ENCODE measurements around the gene RIPOR2.

RIPOR2 gene

DNA sequence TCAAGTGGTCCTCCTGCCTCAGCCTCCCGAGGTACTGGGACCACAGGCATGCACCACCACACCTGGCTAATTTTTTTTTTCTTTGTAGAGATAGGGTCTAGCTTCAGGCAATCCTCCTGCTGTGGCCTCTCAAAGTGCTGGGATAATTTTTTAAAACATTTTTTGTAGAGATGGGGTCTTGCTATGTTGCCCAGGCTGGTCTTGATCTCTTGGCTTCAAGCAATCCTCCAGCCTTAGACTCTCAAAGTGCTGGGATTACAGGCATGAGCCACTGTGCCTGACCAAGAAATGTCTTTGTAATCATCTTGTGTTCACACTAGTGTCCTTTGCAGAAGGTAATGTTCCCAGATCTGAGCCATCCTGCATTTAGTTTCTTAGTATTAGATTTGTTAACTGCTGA lies 61.6 kb downstream of the RIPOR2 start:
- no peak for TF ChIP-seq Cebpa-rat (IDR thresholded peaks at IDR 0.05)
- Histone ChIP-seq H3K27ac (no peak overlapping the region), H3K36me3 (peaks cover 53 to 100% (median 77%) of the 10 kb centered on the region in 11 experiments), H3K27me3 (no peaks in the 10 kb centered on the region), H3K4me2 (no peak overlapping the region), H3K4me1 (peaks cover 10 to 30% (median 19%) of the 10 kb centered on the region in 10 experiments; a peak in 19 of 20 replicates), H3K9me3 (replicated peaks in 1 of 11) (peaks cover 25 to 34% (median 27%) of the 10 kb centered on the region in 11 experiments), H4K20me1 (peaks cover 0 to 23% (median 0%) of the 10 kb centered on the region in 11 experiments; a peak in 3 of 22 replicates), H3K4me3 (no peak overlapping the region), H3K9ac (no peak overlapping the region)

DNA sequence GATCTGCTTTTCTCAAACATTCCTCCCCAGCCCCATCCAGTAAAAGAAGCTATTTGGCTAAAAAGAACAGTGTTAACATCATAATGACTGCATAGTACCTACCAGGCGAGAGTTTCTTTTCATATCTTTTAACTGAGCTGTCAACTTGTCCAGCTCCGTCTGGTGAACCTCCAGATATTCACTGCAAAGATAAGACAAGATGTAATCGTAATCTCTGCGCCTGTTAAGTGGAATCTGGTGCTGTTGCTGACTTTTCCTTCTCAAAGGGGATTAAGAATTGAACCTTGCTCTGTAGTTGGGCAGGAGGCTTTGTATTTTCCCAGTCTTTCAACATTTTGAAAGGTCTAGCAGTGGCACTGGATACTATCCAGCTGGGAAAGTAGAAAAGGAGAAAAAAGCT lies 63.0 kb downstream of the RIPOR2 start:
- TF ChIP-seq Cebpa-rat (IDR thresholded peaks at IDR 0.05): no peak
- H3K4me2 ChIP-seq: no peak overlapping the region
- no peak overlapping the region for H3K9ac ChIP-seq
- peaks cover 0 to 23% (median 0%) of the 10 kb centered on the region in 11 experiments; a peak in 3 of 22 replicates for H4K20me1 ChIP-seq
- H3K27me3 ChIP-seq: no peaks in the 10 kb centered on the region
- H3K4me1 ChIP-seq: peaks cover 10 to 30% (median 19%) of the 10 kb centered on the region in 10 experiments; a peak in 19 of 20 replicates
- H3K4me3 ChIP-seq: no peak overlapping the region
- peaks cover 62 to 100% (median 79%) of the 10 kb centered on the region in 11 experiments for H3K36me3 ChIP-seq
- no peak overlapping the region for H3K27ac ChIP-seq
- H3K9me3 ChIP-seq (replicated peaks in 1 of 11): peaks cover 13 to 20% (median 15%) of the 10 kb centered on the region in 11 experiments

DNA sequence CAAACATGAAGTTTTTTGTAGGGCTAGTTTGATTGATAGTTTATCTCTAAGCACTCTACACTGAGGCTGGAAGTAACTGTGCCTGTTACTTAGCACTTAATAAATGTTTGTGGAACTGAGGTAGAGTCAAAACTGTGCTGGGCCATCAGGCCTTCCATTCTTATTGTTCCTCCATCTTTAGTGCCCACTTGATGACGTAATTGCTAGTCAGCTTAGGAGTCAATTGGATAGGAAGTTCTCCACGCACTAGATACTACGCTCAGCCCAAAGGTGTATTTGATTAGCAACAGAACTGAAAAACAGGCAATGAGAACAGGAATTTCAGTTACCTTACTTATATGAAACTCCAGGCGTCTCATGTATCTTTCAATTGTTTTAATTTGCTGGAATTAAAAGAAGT lies 67.0 kb downstream of the RIPOR2 start:
- Histone ChIP-seq H3K27ac (no peak overlapping the region), H3K4me2 (no peak overlapping the region), H4K20me1 (no peaks in the 10 kb centered on the region), H3K9ac (no peak overlapping the region), H3K27me3 (no peaks in the 10 kb centered on the region), H3K4me3 (no peak overlapping the region), H3K4me1 (peaks cover 0 to 7% (median 0%) of the 10 kb centered on the region in 10 experiments; a peak in 1 of 20 replicates), H3K36me3 (peaks cover 64 to 99% (median 89%) of the 10 kb centered on the region in 11 experiments), H3K9me3 (replicated peaks in 1 of 11) (peaks cover 0 to 4% (median 0%) of the 10 kb centered on the region in 11 experiments; a peak in 1 of 22 replicates)
- TF ChIP-seq Cebpa-rat (IDR thresholded peaks at IDR 0.05): no peak

DNA sequence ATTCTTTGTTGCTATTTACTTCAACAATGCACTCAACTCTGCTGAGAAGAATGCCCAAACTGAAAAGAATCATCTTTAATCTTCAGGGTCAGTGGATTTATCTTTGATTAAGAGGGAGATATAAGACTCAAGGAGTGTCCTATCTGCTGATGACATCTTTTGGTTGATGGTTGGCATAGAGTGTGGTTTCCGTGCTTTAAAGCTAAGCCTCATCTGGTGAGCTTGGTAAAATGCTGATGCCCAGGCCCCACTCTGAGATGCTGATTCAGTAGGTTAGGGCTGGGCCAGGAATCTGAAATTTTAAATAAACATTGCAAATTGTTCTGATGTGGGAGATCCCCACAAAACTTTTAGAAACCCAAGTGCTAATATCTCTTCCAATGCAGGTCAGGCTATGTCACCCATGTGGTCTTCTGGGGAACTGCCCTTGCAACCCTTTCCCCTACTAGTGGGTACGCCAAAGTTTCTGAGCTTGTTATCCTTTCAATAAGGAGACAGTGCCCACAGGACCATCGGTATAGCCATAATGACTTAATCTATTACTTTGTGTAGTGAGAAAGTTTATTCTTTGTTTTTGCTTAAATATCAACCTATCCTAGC lies 68.6 kb downstream of the RIPOR2 start:
- no peak overlapping the region for H3K4me2 ChIP-seq
- no peak overlapping the region for H3K4me3 ChIP-seq
- no peaks in the 10 kb centered on the region for H3K27me3 ChIP-seq
- no peak overlapping the region for H3K27ac ChIP-seq
- H3K4me1 ChIP-seq: peaks cover 5 to 20% (median 12%) of the 10 kb centered on the region in 10 experiments
- peaks cover 57 to 99% (median 88%) of the 10 kb centered on the region in 11 experiments for H3K36me3 ChIP-seq
- H4K20me1 ChIP-seq: no peaks in the 10 kb centered on the region
- TF ChIP-seq Cebpa-rat (IDR thresholded peaks at IDR 0.05): no peak
- H3K9me3 ChIP-seq (replicated peaks in 1 of 11): 0 out of 22 replicates have a peak, but pooled peaks cover 0 to 4% (median 0%) of the 10 kb centered on the region in 11 experiments
- H3K9ac ChIP-seq: no peak overlapping the region

DNA sequence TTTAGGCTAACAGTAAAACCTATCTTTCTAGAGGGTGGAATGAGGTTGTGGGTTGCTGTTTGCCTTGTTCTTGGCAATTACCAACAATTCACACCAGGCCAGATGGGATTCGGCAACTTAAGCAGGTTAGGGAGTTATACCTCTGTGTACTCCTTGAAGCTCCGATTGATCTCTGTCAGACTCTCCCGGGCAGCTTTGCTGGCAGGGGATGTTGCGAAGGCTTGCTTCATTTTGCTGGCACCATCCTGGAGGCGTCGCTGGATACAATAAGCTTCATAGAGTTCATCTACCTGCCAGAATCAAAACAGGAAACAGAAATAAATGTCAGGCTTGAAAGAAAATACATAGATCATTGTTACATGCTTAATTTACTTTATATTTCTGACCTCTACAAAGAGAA lies 70.6 kb downstream of the RIPOR2 start:
- Histone ChIP-seq H3K9ac (no peak overlapping the region), H3K27me3 (no peaks in the 10 kb centered on the region), H3K4me3 (no peak overlapping the region), H3K27ac (no peak overlapping the region; a peak in 1 of 22 replicates), H3K4me2 (no peak overlapping the region), H3K4me1 (peaks cover 14 to 41% (median 25%) of the 10 kb centered on the region in 10 experiments), H3K36me3 (peaks cover 53 to 99% (median 90%) of the 10 kb centered on the region in 11 experiments), H3K9me3 (replicated peaks in 1 of 11) (no peaks in the 10 kb centered on the region), H4K20me1 (no peaks in the 10 kb centered on the region)
- TF ChIP-seq Cebpa-rat (IDR thresholded peaks at IDR 0.05): no peak

DNA sequence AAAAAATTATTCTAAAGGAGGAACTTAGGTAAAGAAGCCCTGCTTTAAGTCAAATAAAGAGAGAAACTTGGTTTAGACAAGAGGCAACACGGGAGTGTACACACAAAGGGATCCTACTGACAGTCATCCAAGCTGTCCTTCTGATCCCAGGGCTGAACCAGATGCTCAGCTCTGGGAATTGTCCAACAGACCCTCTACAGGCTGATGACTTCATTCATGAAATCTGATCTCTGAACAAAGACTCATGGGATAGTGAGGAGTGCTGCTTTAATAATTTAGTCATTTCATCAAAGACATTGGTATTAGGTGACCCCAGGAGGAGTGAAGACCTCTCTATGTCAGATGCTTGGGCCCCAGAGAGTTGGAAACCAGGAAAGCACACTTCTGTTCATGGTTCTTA lies 71.4 kb downstream of the RIPOR2 start:
- peaks cover 18 to 49% (median 34%) of the 10 kb centered on the region in 10 experiments for H3K4me1 ChIP-seq
- no peak overlapping the region for H3K4me3 ChIP-seq
- no peak for TF ChIP-seq Cebpa-rat (IDR thresholded peaks at IDR 0.05)
- H3K4me2 ChIP-seq: no peak overlapping the region
- H3K9ac ChIP-seq: no peak overlapping the region
- peaks cover 54 to 98% (median 88%) of the 10 kb centered on the region in 11 experiments for H3K36me3 ChIP-seq
- H3K27me3 ChIP-seq: no peaks in the 10 kb centered on the region
- no peaks in the 10 kb centered on the region for H3K9me3 ChIP-seq (replicated peaks in 1 of 11)
- no peaks in the 10 kb centered on the region for H4K20me1 ChIP-seq
- peak overlapping the region in 4 of 11 experiments; percentile 6 to 48 (median 24); a peak in 3 of 22 replicates for H3K27ac ChIP-seq

DNA sequence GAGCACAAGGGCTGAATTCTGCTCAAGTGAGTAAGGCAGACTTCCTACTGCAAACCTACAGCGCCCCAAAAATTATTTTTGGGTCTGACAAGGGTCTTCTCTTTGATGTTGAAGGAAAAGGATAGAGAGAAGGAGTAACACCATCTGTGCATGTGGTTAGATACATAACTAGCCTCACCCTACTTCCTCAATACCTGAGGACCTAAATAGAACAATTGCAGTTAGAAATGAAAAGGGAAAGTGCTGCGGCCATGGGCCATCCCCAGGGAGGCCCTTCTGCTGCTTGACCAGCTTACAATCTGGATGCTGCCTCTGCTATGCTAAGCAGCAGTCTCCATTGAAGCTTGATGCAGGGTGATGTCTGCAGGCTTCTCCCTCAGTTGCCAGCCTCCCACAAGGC lies 73.8 kb downstream of the RIPOR2 start:
- Histone ChIP-seq H3K4me3 (no peak overlapping the region), H3K4me1 (peaks cover 42 to 72% (median 57%) of the 10 kb centered on the region in 10 experiments), H3K4me2 (peak overlapping the region; percentile 48 to 82 (median 66)), H3K27me3 (no peaks in the 10 kb centered on the region), H3K9me3 (replicated peaks in 1 of 11) (no peaks in the 10 kb centered on the region), H3K36me3 (peaks cover 33 to 87% (median 64%) of the 10 kb centered on the region in 11 experiments), H3K9ac (peak overlapping the region in 4 of 11 experiments; percentile 3 to 22 (median 18); a peak in 3 of 22 replicates), H4K20me1 (no peaks in the 10 kb centered on the region), H3K27ac (peak overlapping the region in 8 of 11 experiments; percentile 27 to 58 (median 42); a peak in 12 of 22 replicates)
- no peak for TF ChIP-seq Cebpa-rat (IDR thresholded peaks at IDR 0.05)

DNA sequence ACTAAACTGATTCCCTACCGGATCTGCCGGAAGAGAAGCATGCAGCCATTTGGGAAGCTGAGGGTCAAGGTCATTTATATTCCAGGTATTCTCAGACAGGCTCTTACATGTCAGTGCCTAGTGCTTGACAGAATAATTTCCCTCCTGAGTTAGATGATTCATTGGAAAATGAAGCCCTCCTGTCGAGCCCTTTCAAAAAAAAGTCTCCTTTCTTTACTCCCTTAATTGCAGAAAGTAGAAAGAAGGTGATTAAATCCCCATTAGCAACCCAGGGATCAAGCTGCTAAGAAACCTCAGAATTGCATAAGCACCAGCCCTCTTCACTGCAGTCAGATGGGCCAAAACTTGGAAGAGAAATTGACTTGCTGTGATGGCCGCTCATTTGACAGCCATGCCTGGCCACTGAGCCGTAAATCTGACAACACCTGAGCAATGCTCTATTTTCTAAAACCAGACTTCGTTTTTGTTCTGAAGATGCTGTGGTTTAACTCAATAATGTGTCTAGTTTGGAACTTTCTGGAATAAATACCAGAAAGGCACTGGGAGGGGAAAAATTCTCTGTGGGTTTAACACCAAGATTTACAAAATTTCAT lies 76.1 kb downstream of the RIPOR2 start:
- Histone ChIP-seq H3K4me2 (peak overlapping the region in 9 of 11 experiments; percentile 74 to 92 (median 84); a peak in 18 of 22 replicates), H3K27ac (peak overlapping the region; percentile 69 to 100 (median 93); a peak in 21 of 22 replicates), H4K20me1 (no peaks in the 10 kb centered on the region), H3K4me3 (peak overlapping the region in 1 of 10 experiments; percentile 20; a peak in 1 of 20 replicates), H3K27me3 (no peaks in the 10 kb centered on the region), H3K9me3 (replicated peaks in 1 of 11) (no peaks in the 10 kb centered on the region), H3K9ac (peak overlapping the region in 9 of 11 experiments; percentile 31 to 93 (median 81); a peak in 16 of 22 replicates), H3K36me3 (peaks cover 26 to 77% (median 50%) of the 10 kb centered on the region in 11 experiments), H3K4me1 (peaks cover 62 to 94% (median 75%) of the 10 kb centered on the region in 10 experiments)
- TF ChIP-seq Cebpa-rat (IDR thresholded peaks at IDR 0.05): no peak

DNA sequence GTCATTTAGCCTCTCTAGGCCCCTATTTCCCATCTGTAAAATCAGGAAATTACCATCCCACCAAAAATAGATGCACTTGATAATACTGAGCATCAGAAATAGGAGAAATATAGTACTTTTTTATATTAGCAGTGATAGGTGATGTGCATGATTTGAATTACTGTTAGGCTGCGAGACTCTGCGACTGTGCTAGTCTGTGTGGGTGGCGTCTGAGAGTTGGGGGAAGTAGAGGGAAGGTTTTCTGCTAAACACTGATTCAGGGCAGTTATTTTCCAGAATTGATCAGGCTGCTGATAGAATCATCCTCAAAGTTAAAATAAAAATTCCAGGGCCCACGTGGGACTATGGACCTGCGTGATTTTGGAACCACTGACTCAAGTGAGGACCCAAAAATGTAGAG lies 76.6 kb downstream of the RIPOR2 start:
- no peaks in the 10 kb centered on the region for H4K20me1 ChIP-seq
- H3K27ac ChIP-seq: peak overlapping the region; percentile 69 to 100 (median 93); a peak in 21 of 22 replicates
- no peaks in the 10 kb centered on the region for H3K27me3 ChIP-seq
- H3K9ac ChIP-seq: peak overlapping the region; percentile 55 to 93 (median 81); a peak in 21 of 22 replicates
- H3K36me3 ChIP-seq: peaks cover 20 to 77% (median 45%) of the 10 kb centered on the region in 11 experiments; a peak in 21 of 22 replicates
- peak overlapping the region in 1 of 10 experiments; percentile 20; a peak in 1 of 20 replicates for H3K4me3 ChIP-seq
- H3K4me2 ChIP-seq: peak overlapping the region in 10 of 11 experiments; percentile 60 to 92 (median 84); a peak in 20 of 22 replicates
- no peak for TF ChIP-seq Cebpa-rat (IDR thresholded peaks at IDR 0.05)
- no peaks in the 10 kb centered on the region for H3K9me3 ChIP-seq (replicated peaks in 1 of 11)
- peaks cover 67 to 96% (median 81%) of the 10 kb centered on the region in 10 experiments for H3K4me1 ChIP-seq
